Stimulated activated CD4-positive, alpha-beta T cell treated with anti-CD3 and anti-CD28 coated beads, Interleukin-1b, Interleukin-23, amount 100 ng/mL, for 4 hours (primary cell): ENCODE results near the gene HNRNPUL1.

Source experiments
- DNase-seq, 2 donors: peaks; one replicate each; pipeline ENCODE4 v3.0.0-alpha.2; 2020; ENCODE audit warnings: low read depth in 2 of 2

Gene HNRNPUL1

DNA sequence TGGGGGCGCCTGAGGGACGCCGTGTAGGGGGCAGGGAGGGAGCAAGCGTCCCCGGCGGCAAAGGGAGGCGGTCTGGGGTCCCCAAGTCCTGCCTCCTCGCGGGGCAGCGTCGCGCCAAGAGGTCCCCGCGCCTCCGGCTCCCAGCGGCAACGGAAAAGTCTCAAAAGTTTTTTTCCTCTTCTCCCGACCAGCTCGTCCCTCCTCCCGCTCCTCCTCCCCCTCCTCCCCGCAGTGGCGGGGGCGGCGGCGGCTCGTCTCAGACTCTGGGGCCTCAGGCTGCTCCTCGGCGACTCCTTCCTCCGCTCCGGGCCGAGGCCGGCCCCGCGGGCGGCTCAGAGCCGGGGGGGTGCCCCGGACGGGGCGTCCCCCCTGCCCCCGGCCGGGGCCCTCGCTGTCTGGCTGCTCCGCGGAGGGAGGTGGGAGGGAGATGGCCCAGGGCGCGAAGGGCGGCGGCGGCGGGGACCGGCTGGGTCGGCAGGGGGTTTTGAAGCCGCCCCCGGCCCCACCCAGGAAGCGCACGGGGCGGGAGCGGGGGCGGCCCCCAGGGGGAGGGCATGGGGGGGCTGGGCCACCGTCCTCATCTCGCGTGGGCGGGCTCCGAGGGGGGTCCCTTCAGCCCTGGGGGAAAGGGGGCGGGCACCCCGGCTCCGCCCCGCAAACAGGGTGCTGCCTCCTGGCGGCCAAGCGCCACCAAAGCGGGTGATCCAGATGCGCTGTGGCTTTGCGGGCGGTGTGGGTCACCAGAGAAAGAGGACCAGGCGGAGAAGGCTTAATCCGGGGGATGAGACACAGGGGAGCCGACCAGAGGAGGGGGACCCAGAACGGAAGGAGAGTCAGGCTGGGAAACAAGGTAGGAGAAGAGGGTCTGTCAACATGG lies 89.5 kb downstream of the HNRNPUL1 start, which contains the start of gene TGFB1:
Gene TGFB1 (minus strand): TSS at position 457 of the 877 bp plus-strand sequence. CDS start 878 bp downstream, outside the sequence.
- DNase-seq: peak; percentile 91 to 97

DNA sequence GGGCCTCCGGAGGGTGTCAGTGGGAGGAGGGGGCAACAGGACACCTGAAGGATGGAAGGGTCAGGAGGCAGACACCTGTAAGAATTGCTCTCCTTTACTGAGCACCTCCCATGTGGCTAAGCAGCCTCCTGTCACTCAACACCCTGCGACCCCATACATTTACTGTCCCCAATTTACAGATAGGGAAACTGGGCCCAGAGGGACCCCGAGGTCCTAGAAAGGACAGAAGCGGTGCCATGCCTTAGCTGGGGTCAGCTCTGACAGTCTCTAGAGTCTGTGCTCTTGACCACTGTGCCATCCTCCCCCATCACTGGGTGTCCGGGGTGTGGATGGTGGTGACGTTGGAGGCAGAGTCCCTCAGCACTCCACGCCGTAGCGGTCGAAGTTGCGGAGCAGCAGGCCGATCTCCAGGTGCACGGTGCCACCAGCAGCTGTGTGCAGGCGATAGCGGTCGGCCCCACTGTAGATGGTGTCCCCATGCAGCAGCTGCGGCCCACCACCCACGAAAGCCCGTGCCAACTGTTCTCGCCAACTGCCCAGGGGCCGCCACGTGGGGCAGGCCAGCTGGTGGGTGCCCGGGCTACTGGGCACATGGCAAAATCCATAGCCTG lies 90.3 kb downstream of the HNRNPUL1 start:
- DNase-seq: no peak

DNA sequence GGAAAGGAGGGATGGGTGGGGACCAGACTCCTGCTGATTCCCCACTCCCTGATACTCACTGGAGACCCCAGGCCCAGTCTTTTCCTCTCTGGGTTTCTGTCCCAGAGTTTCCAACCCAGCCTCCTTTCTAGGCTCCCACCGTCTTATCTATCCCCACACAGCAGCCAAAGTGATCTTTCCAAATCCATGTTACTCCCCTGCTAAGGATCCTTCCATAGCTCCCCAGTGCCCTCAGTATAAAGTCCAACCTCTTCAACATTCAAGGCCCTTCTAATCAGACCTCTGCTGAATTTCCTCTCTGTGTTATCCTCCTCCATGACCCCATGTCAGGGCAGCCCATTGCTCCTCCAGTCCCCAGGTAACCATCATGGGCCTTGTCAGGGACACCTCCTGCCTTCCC lies 90.9 kb downstream of the HNRNPUL1 start:
- DNase-seq: no peak

DNA sequence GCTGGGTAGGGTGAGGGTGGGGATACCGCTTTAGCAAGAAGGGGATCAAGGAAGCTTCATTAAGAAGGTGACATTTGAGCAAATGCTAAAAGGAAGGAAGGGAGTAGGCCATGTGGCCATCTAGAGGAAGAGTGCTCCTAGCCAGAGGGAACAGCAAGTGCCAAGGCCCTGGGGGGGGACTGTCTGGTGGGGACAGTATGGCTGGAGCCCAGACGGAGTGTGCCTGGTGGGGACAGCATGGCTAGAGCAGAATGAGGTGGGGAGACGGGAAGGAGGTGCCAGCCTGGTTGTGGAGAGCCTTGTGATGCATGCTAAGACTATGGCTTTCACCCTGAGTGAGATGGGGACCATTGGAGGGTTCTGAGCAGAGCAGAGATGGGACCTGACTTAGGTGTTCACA lies 91.6 kb downstream of the HNRNPUL1 start:
- DNase-seq: no peak

DNA sequence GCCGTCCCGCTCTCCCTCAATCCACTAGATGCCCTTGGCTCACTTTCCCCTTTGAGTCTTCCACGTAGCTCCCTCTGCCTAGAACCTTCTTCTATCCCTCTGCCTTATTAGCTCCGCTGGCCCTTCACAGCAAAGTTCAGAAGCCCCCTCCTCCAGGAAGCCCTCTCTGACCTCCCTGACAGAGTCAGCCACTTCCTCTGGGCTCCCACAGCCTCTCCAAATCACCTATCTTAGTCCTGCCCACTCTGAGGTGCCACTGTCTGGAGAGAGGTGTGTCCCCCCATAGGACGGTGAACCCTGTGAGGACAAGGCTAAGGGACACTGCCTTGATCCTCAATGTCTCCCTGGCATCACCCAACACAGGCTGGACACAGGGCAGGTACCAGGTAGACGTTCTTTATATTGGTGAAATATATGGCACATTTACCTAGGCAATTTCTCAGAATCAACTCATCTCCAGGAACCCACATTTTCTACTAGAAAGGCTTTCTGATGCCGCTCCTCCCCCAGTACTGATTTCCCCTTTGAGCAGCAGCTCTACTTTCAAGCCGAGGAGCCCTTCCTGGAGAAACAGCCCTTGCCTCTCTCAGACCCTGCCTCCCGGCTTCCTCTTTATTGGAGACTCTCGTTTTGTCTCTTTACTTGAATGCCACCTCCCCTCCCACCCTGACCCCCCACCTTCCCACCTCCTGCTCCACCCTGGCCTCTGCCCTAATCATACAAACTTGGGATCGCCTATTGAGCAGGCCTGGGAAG lies 93.0 kb downstream of the HNRNPUL1 start:
- no peak for DNase-seq
